ENCODE measurements around the gene LRRC75A. TPM values are rescaled to one million over a fixed set of nuclear protein-coding genes. Genes with fewer than 3 reads are reported as not detected.

The LRRC75A gene
- total RNA-seq, 1 donor: 1.4 TPM

DNA sequence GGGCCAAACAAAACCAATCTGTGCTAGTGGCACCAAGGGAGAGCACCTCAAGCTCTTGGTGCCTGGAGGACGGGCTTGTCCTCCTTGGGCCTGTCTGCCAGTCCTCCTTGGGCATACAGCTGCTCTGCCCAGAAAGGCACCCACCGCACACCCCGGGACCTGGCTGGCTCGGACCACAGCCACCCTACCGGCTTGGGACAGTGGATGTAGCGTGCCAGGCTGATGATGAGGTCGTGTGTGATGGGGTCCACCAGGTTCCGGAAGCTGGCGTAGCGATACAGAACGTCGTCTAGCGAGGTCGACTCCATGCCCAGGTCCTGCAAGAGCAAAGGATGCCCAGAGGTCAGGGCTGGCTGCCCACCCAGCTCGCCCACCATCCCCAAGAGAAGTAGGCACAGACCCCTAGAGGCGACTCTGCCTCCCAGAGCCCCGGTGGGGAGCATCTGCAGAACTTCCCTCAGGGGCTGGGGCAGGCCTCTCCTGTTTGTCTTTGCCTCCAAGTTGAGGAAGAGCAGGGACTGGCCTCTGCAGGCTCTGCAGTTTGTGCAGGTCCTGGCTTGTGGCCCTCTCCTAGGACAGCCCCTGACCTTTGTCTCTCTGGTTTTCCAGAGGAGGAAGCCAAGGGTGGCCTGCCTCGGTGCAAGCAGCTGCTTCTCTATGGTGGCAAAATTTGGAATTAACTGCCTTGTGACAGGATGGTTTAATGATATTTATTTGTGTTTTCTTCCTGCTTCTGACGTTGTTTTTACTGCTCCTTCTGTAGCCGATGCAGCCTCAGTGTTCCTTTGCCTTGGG is 29.7 kb downstream of the LRRC75A start:
- no peaks in the 10 kb centered on the region for H3K79me2 ChIP-seq (ENCODE audit: insufficient read depth, low read length)
- peaks cover 6% of the 10 kb centered on the region for H3K36me3 ChIP-seq (ENCODE audit: insufficient read depth, low read length)
- peaks cover 15% of the 10 kb centered on the region for H4K20me1 ChIP-seq (ENCODE audit: insufficient read depth, low read length)
- DNase-seq (ENCODE audit: insufficient read length, low spot score, missing footprints): peak; percentile 62
- H3K4me1 ChIP-seq (ENCODE audit: insufficient read depth, low read length): no peaks in the 10 kb centered on the region
- no peaks in the 10 kb centered on the region for H3K27me3 ChIP-seq (ENCODE audit: insufficient read depth, low read length)
- no peak overlapping the region for H2AFZ ChIP-seq (ENCODE audit: low read length)
- no peaks in the 10 kb centered on the region for H3K9me3 ChIP-seq (ENCODE audit: low read depth, low read length)
- H3K4me3 ChIP-seq (ENCODE audit: insufficient read depth, low read length): no peak overlapping the region
- TF ChIP-seq, protein P1, sequence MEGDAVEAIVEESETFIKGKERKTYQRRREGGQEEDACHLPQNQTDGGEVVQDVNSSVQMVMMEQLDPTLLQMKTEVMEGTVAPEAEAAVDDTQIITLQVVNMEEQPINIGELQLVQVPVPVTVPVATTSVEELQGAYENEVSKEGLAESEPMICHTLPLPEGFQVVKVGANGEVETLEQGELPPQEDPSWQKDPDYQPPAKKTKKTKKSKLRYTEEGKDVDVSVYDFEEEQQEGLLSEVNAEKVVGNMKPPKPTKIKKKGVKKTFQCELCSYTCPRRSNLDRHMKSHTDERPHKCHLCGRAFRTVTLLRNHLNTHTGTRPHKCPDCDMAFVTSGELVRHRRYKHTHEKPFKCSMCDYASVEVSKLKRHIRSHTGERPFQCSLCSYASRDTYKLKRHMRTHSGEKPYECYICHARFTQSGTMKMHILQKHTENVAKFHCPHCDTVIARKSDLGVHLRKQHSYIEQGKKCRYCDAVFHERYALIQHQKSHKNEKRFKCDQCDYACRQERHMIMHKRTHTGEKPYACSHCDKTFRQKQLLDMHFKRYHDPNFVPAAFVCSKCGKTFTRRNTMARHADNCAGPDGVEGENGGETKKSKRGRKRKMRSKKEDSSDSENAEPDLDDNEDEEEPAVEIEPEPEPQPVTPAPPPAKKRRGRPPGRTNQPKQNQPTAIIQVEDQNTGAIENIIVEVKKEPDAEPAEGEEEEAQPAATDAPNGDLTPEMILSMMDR (IDR thresholded peaks at IDR 0.05; ENCODE audit: extremely low read depth, low read depth, low read length): no peak
- H3K4me2 ChIP-seq (ENCODE audit: insufficient read depth, low read length): no peak overlapping the region
- no peak overlapping the region for H3K27ac ChIP-seq (ENCODE audit: low read depth, low read length)

DNA sequence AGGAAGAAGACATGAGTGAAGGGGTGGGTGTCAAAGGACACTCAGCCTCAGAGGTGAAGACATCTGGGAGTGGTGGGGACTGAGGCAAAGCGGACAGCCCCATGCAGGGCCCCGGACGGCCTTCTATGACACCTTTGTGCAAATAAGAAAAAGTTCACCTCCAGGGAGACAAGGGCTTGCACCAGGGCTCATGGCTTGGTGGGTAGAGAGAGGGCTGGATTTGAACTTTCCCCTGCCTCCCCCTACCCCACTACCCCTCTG is 30.5 kb downstream of the LRRC75A start:
- no peak overlapping the region for H3K4me2 ChIP-seq (ENCODE audit: insufficient read depth, low read length)
- TF ChIP-seq, protein P1 (IDR thresholded peaks at IDR 0.05; ENCODE audit: extremely low read depth, low read depth, low read length): no peak
- H4K20me1 ChIP-seq (ENCODE audit: insufficient read depth, low read length): peaks cover 15% of the 10 kb centered on the region
- H3K36me3 ChIP-seq (ENCODE audit: insufficient read depth, low read length): peaks cover 10% of the 10 kb centered on the region
- H3K79me2 ChIP-seq (ENCODE audit: insufficient read depth, low read length): no peaks in the 10 kb centered on the region
- H3K4me1 ChIP-seq (ENCODE audit: insufficient read depth, low read length): no peaks in the 10 kb centered on the region
- H3K27ac ChIP-seq (ENCODE audit: low read depth, low read length): no peak overlapping the region
- H3K4me3 ChIP-seq (ENCODE audit: insufficient read depth, low read length): no peak overlapping the region
- DNase-seq (ENCODE audit: insufficient read length, low spot score, missing footprints): no peak
- no peak overlapping the region for H2AFZ ChIP-seq (ENCODE audit: low read length)
- no peaks in the 10 kb centered on the region for H3K9me3 ChIP-seq (ENCODE audit: low read depth, low read length)
- H3K27me3 ChIP-seq (ENCODE audit: insufficient read depth, low read length): no peaks in the 10 kb centered on the region

DNA sequence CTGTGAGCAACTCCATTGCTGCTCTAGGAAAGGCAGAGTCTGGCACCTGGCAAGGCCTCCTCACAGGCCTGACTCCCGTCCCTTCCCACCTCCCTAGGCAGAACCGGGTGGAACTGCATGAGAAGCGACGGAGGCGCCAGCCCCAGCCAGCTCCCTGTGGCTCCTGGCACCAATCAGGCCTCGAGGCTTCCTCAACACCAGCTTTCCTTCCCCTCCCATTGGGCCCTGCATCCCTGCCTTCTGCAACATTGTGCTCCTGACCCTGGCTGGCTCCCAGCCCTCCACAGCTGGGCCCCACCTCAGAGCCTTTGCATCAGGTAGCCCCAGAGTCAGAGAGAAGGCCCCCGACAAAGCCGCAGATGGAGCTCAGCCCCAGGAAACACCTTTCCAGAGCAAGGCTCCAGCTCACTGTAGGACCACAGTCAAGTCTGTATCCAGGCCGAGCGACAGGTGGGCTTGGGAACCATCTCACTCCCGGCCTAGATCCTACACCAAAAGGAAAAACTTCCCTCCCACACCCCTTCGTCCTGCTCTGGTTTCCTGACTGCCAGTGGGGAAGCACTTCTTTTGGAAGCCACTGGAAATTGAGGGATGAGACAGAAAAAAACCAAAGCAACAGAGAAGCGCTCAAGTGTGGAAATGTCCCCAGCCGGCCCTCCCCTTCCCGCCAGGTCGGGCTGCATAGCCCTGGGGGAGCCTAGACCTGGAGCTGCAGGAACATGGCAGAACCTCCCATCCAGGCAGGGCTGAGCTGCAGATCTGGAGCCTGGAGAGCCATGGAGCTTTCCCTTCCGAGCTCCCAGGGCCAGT is 31.0 kb downstream of the LRRC75A start:
- H3K4me2 ChIP-seq (ENCODE audit: insufficient read depth, low read length): no peak overlapping the region
- H3K9me3 ChIP-seq (ENCODE audit: low read depth, low read length): no peaks in the 10 kb centered on the region
- no peaks in the 10 kb centered on the region for H3K79me2 ChIP-seq (ENCODE audit: insufficient read depth, low read length)
- peak; percentile 63 for DNase-seq (ENCODE audit: insufficient read length, low spot score, missing footprints)
- peaks cover 10% of the 10 kb centered on the region for H3K36me3 ChIP-seq (ENCODE audit: insufficient read depth, low read length)
- H3K27me3 ChIP-seq (ENCODE audit: insufficient read depth, low read length): no peaks in the 10 kb centered on the region
- no peak overlapping the region for H3K4me3 ChIP-seq (ENCODE audit: insufficient read depth, low read length)
- TF ChIP-seq, protein P1 (IDR thresholded peaks at IDR 0.05; ENCODE audit: extremely low read depth, low read depth, low read length): no peak
- H3K4me1 ChIP-seq (ENCODE audit: insufficient read depth, low read length): no peaks in the 10 kb centered on the region
- H2AFZ ChIP-seq (ENCODE audit: low read length): no peak overlapping the region
- peaks cover 15% of the 10 kb centered on the region for H4K20me1 ChIP-seq (ENCODE audit: insufficient read depth, low read length)
- H3K27ac ChIP-seq (ENCODE audit: low read depth, low read length): no peak overlapping the region

- Histone ChIP-seq H2AFZ (ENCODE audit: low read length) (no peak overlapping the region), H3K4me3 (ENCODE audit: insufficient read depth, low read length) (no peak overlapping the region), H3K27ac (ENCODE audit: low read depth, low read length) (no peak overlapping the region), H3K4me1 (ENCODE audit: insufficient read depth, low read length) (no peaks in the 10 kb centered on the region), H3K36me3 (ENCODE audit: insufficient read depth, low read length) (peaks cover 10% of the 10 kb centered on the region), H3K27me3 (ENCODE audit: insufficient read depth, low read length) (no peaks in the 10 kb centered on the region), H3K9me3 (ENCODE audit: low read depth, low read length) (no peaks in the 10 kb centered on the region), H3K4me2 (ENCODE audit: insufficient read depth, low read length) (no peak overlapping the region), H3K79me2 (ENCODE audit: insufficient read depth, low read length) (no peaks in the 10 kb centered on the region), H4K20me1 (ENCODE audit: insufficient read depth, low read length) (peaks cover 15% of the 10 kb centered on the region)
- peak; percentile 37 for DNase-seq (ENCODE audit: insufficient read length, low spot score, missing footprints)
- TF ChIP-seq, protein P1 (IDR thresholded peaks at IDR 0.05; ENCODE audit: extremely low read depth, low read depth, low read length): no peak
Observed at GRCh38 chr17:16459855-16460550, 32.0 kb downstream of the LRRC75A start.
